ENCODE data around the gene PSD2. TPM values are rescaled to one million over a fixed set of nuclear protein-coding genes. Genes with fewer than 3 reads are reported as not detected.

The PSD2 gene
- total and polyA plus RNA-seq, 8 donors: 0.06 to 0.66 (median 0.16) TPM

GRCh38 chr5:139854029-139854605 lies 58.5 kb downstream of the PSD2 start:
- TF ChIP-seq, protein P1, sequence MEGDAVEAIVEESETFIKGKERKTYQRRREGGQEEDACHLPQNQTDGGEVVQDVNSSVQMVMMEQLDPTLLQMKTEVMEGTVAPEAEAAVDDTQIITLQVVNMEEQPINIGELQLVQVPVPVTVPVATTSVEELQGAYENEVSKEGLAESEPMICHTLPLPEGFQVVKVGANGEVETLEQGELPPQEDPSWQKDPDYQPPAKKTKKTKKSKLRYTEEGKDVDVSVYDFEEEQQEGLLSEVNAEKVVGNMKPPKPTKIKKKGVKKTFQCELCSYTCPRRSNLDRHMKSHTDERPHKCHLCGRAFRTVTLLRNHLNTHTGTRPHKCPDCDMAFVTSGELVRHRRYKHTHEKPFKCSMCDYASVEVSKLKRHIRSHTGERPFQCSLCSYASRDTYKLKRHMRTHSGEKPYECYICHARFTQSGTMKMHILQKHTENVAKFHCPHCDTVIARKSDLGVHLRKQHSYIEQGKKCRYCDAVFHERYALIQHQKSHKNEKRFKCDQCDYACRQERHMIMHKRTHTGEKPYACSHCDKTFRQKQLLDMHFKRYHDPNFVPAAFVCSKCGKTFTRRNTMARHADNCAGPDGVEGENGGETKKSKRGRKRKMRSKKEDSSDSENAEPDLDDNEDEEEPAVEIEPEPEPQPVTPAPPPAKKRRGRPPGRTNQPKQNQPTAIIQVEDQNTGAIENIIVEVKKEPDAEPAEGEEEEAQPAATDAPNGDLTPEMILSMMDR (IDR thresholded peaks at IDR 0.05): no peak
- Histone ChIP-seq H3K9me3 (no peaks in the 10 kb centered on the region), H3K4me1 (no peaks in the 10 kb centered on the region), H3K36me3 (no peaks in the 10 kb centered on the region), H3K4me3 (no peak overlapping the region), H3K27ac (no peak overlapping the region), H3K27me3 (no peaks in the 10 kb centered on the region)
- intact Hi-C loops (cut with DNase I): no loop called here
- no peak for ATAC-seq
- no peak for FAIRE-seq
- peak in 1 of 6 donors; percentile 32 for DNase-seq
- WGBS, 2 donors: 94 to 96% methylated on average over 7 of the region's 7 CpGs

DNA sequence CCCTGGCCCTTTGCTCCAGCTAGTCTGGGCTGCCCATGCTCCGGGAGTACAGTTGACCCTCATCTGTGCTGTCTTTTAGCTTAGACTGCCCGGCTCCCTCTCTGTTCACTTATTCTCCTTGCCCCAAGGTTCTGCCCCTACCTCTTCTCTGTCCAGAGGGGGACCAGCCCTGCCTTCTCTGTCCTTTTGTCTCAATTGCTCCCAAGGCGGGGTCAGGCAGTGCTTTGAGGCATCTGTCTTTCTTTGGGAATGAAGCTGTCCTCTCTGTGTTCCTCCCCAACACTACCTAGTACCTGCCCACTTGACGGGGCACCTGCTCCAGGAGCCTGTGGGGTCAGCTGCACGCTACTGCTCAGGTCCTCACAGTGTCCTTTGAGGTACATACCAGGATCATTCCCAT lies 59.3 kb downstream of the PSD2 start:
- Histone ChIP-seq H3K4me1 (no peaks in the 10 kb centered on the region), H3K27ac (no peak overlapping the region), H3K36me3 (no peaks in the 10 kb centered on the region), H3K27me3 (no peaks in the 10 kb centered on the region), H3K4me3 (no peak overlapping the region), H3K9me3 (no peaks in the 10 kb centered on the region)
- no peak for DNase-seq
- no peak for ATAC-seq
- FAIRE-seq: no peak
- 91 to 93% methylated on average over 5 of the region's 5 CpGs for WGBS, 2 donors
- intact Hi-C loops (cut with DNase I): no loop called here
- TF ChIP-seq, protein P1 (IDR thresholded peaks at IDR 0.05): no peak

DNA sequence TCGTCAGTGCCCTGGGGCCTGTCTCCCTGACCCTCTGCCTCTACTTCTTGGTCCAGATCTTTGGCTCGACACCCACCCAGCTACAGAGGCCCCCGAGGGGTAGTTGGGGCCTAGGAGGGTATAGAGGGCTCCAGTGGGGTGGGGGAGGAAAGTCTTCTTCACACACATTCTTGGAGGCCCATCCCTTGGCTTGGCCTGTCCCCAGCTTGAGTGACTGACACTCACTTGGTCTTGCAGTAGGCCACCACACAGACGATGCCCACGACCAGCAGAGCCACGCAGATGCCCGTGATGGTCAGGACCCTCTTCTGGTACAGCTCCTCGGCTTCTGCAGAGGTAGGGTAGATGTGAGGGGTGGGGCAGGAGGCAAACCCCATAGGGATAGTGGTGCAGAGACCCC lies 59.8 kb downstream of the PSD2 start:
- no peak for DNase-seq
- TF ChIP-seq, protein P1 (IDR thresholded peaks at IDR 0.05): no peak
- no peak overlapping the region for H3K4me3 ChIP-seq
- H3K27ac ChIP-seq: no peak overlapping the region
- FAIRE-seq: no peak
- intact Hi-C loops (cut with DNase I): no loop called here
- no peaks in the 10 kb centered on the region for H3K4me1 ChIP-seq
- no peak for ATAC-seq
- no peaks in the 10 kb centered on the region for H3K36me3 ChIP-seq
- H3K27me3 ChIP-seq: no peaks in the 10 kb centered on the region
- WGBS, 2 donors: 91 to 96% methylated on average over 8 of the region's 8 CpGs
- no peaks in the 10 kb centered on the region for H3K9me3 ChIP-seq

- ATAC-seq (no peak), FAIRE-seq (no peak), DNase-seq (no peak)
- Histone ChIP-seq H3K4me1 (no peaks in the 10 kb centered on the region), H3K9me3 (no peaks in the 10 kb centered on the region), H3K27me3 (no peaks in the 10 kb centered on the region), H3K27ac (no peak overlapping the region), H3K4me3 (no peak overlapping the region), H3K36me3 (no peaks in the 10 kb centered on the region)
- intact Hi-C loops (cut with DNase I): no loop called here
- 90% methylated on average over 6 of the region's 6 CpGs for WGBS, 2 donors
- TF ChIP-seq, protein P1 (IDR thresholded peaks at IDR 0.05): no peak
Observed at GRCh38 chr5:139855946-139856540, 60.4 kb downstream of the PSD2 start.

DNA sequence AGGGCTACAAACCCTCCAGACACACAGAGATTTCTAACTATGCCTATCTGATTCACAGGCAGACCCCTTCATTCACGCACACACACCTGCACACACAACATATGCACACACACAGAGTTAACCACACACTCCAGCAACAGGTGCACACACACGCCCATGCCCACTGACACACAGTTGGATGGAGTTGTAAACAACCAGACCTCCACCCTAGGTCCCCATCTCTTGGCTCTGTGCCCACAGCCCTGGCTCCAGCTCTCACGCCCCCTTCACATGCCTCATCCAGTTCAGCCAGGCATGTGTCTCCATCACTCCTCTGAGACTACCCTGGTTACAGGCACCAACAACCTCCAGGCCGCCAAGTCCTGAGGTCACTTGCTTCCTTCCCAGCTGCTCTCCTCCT lies 61.1 kb downstream of the PSD2 start:
- DNase-seq: peak in 1 of 6 donors; percentile 44
- no peak for ATAC-seq
- no peaks in the 10 kb centered on the region for H3K36me3 ChIP-seq
- no peaks in the 10 kb centered on the region for H3K4me1 ChIP-seq
- 89 to 95% methylated on average over 4 of the region's 4 CpGs for WGBS, 2 donors
- intact Hi-C loops (cut with DNase I): no loop called here
- TF ChIP-seq, protein P1 (IDR thresholded peaks at IDR 0.05): no peak
- no peaks in the 10 kb centered on the region for H3K27me3 ChIP-seq
- no peak for FAIRE-seq
- H3K4me3 ChIP-seq: no peak overlapping the region
- H3K27ac ChIP-seq: no peak overlapping the region
- no peaks in the 10 kb centered on the region for H3K9me3 ChIP-seq

Measured in pancreas (tissue), 10 donors.